Measurements from ENCODE around the gene THSD4.

DNA sequence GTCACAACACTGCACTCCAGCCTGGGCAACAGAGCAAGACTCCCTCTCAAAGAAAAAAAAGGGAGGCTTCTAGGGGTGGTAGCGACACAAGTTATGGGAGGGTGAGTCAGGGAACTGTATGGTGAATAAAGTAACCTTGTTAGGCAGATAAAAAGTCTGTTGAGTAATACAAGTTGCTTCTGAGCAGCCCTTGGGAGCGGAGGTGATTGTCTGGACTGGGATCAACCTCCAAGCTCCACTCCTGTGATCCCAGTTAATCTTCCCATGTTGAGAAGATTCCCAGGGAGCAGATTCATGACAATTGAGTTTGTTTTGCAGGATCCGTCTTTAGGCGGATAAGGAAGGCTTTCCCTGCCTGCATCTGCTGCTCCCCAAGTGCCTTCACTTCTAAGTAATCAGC lies 335.9 kb downstream of the THSD4 start:
- TF ChIP-seq, protein P1, sequence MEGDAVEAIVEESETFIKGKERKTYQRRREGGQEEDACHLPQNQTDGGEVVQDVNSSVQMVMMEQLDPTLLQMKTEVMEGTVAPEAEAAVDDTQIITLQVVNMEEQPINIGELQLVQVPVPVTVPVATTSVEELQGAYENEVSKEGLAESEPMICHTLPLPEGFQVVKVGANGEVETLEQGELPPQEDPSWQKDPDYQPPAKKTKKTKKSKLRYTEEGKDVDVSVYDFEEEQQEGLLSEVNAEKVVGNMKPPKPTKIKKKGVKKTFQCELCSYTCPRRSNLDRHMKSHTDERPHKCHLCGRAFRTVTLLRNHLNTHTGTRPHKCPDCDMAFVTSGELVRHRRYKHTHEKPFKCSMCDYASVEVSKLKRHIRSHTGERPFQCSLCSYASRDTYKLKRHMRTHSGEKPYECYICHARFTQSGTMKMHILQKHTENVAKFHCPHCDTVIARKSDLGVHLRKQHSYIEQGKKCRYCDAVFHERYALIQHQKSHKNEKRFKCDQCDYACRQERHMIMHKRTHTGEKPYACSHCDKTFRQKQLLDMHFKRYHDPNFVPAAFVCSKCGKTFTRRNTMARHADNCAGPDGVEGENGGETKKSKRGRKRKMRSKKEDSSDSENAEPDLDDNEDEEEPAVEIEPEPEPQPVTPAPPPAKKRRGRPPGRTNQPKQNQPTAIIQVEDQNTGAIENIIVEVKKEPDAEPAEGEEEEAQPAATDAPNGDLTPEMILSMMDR (conservative IDR thresholded peaks at IDR 0.05), result no peak
- TF ChIP-seq ZFX (IDR thresholded peaks at IDR 0.05), result no peak

All from C4-2B (cell line).